Iris pigment epithelial cell (primary cell): ENCODE measurements around the gene PEX5L.
A peak's percentile ranks its signal among the peaks of the same experiment; 100 is the strongest.

Source experiments
- DNase-seq: peaks from one replicate; pipeline ENCODE4 v3.0.0-alpha.2; 2011; ENCODE audit warnings: low read depth

Gene PEX5L

GRCh38 chr3:179953993-179954870, 82.5 kb downstream of the PEX5L start:
- DNase-seq = no peak

GRCh38 chr3:179950840-179951239, 85.9 kb downstream of the PEX5L start:
- DNase-seq = no peak

GRCh38 chr3:179949869-179950268, 86.9 kb downstream of the PEX5L start:
- no peak for DNase-seq

- no peak for DNase-seq
Measured at GRCh38 chr3:179949412-179949811, 87.3 kb downstream of the PEX5L start.

GRCh38 chr3:179948740-179949139, 88.0 kb downstream of the PEX5L start:
- DNase-seq = no peak

GRCh38 chr3:179945569-179945968, 91.2 kb downstream of the PEX5L start:
- DNase-seq = no peak

GRCh38 chr3:179943117-179943880, 93.4 kb downstream of the PEX5L start:
- DNase-seq = no peak

GRCh38 chr3:179942553-179943075, 94.1 kb downstream of the PEX5L start:
- no peak for DNase-seq

- no peak for DNase-seq
Measured at GRCh38 chr3:179935710-179936109, 101.0 kb downstream of the PEX5L start.

GRCh38 chr3:179933914-179934313, 102.8 kb downstream of the PEX5L start:
- DNase-seq = no peak

GRCh38 chr3:179933080-179933479, 103.7 kb downstream of the PEX5L start:
- DNase-seq = no peak

- no peak for DNase-seq
Measured at GRCh38 chr3:179932674-179933073, 104.1 kb downstream of the PEX5L start.

- peak; percentile 72 for DNase-seq
Measured at GRCh38 chr3:179929091-179929529, 107.6 kb downstream of the PEX5L start.

- no peak for DNase-seq
Measured at GRCh38 chr3:179927191-179927590, 109.5 kb downstream of the PEX5L start.

- no peak for DNase-seq
Measured at GRCh38 chr3:179921951-179922350, 114.8 kb downstream of the PEX5L start.

- no peak for DNase-seq
Measured at GRCh38 chr3:179921500-179921899, 115.2 kb downstream of the PEX5L start.

GRCh38 chr3:179907784-179908482, 128.8 kb downstream of the PEX5L start:
- DNase-seq = no peak

GRCh38 chr3:179902061-179902460, 134.7 kb downstream of the PEX5L start:
- DNase-seq = no peak

GRCh38 chr3:179898024-179898423, 138.7 kb downstream of the PEX5L start:
- DNase-seq = peak; percentile 70

- no peak for DNase-seq
Measured at GRCh38 chr3:179897231-179897630, 139.5 kb downstream of the PEX5L start.

- DNase-seq = no peak
Measured at GRCh38 chr3:179896507-179896906, 140.2 kb downstream of the PEX5L start.

- DNase-seq = no peak
Measured at GRCh38 chr3:179895330-179895729, 141.4 kb downstream of the PEX5L start.
